Measurements from ENCODE around the gene TMIGD3.

TMIGD3 gene

DNA sequence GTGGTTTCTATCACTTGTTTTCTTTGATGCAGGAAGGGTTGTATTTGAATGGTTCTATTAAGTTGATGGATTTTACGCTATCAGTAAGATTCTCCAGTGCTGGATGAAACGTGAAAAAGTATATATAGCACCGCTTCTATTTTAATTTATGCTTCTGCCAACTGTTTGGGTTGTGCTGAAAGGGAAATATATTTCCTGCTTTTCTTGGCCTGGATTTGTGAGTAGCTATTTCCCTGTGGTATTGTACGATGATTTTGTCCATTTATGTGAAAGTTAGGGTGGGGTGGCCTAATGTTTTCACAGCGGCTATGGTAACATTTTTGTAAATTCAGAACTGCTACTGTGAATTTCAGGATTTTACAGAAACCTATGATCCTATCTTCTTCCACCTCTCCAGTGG lies 29.3 kb downstream of the TMIGD3 start:
- no peak for DNase-seq

DNA sequence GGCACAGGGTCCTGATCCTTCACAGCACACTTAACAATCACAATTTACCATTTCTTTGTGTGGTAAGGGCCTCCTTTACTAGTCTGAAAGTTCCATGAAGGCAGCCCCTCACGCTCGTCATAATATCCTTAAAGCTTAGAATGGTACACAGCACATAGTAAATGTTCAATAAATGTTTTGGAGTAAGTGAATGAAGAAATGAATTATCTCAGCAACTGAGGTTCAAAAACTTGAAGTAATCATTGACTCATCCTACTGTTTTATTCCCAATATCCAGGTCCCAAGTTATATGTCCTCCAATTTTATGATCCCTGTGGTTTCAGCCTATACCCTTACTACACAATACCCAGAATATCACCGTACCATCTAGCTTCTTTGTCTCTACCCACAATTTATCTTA lies 31.9 kb downstream of the TMIGD3 start:
- no peak for DNase-seq

DNA sequence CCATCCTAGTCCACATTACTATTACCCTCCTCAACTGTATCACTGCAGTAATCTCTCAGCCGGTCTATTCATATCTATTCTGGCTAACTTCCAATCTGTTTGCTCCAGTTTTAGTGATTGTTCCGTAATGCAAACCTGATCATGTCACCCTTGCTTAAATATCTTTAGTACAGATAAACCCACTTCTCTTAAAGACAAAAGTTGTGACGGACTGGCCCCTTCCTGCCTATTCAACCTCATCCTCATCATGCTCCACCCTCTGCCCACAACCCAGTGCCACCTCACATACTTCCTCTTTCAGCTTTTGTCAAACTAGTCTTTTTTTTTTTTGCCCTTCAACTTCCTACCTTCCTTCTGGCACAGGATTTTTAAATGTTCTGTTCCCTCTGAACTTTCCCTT lies 32.4 kb downstream of the TMIGD3 start:
- no peak for DNase-seq

DNA sequence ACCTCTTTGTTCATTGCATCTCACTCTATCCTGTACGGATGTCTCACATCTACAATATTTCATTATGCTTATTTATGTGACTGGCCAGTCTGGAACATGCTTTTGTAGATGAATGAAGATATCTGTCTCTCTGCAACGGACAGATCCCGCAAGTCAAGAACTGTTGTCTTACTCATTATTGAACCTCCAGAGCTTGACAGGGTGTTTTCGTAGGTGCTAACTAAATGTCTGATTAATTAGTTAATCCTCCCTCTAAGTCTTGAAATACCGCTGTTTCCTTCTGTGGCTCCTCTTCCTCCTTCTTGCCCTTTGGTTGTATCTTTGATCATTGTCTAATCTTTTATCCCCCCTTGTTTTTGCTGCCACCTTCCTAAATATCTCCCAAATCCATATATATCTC lies 32.8 kb downstream of the TMIGD3 start:
- no peak for DNase-seq

DNA sequence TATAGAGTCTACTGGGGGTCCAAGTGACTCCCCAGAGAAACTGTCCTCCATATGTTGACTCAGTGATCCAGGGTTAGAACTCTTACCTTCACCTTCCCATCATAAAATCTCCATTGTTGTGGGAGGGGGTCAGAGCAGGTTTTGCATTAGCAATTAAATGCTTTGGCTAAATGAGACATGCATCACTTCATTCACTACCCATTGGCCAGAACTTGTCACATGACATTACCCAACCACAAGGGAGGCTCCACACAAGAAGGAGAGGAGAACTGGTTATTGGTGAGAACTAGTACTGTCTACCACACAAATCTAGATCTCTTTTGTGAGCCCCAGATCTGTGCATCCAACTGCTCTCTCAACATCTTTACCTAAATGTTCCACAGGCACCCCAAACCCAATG lies 33.9 kb downstream of the TMIGD3 start:
- DNase-seq, result no peak

DNA sequence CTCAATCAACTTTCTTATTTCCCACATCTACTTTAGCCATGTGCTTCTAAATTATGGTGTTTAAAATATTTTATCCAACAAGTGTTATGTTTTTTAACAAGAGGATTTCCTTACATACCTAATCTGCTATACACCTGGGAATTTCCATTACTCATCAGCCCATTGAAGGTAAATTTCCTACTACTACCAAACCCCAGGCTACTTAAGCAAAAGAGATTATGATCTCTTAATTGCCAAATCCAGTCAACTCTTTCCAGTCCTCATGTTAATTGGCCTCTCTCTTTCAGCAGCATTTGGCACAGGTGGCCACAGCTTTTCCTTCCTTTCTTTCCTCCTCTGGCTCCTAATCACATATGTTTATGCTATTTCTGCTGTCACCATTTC lies 34.7 kb downstream of the TMIGD3 start:
- no peak for DNase-seq

DNA sequence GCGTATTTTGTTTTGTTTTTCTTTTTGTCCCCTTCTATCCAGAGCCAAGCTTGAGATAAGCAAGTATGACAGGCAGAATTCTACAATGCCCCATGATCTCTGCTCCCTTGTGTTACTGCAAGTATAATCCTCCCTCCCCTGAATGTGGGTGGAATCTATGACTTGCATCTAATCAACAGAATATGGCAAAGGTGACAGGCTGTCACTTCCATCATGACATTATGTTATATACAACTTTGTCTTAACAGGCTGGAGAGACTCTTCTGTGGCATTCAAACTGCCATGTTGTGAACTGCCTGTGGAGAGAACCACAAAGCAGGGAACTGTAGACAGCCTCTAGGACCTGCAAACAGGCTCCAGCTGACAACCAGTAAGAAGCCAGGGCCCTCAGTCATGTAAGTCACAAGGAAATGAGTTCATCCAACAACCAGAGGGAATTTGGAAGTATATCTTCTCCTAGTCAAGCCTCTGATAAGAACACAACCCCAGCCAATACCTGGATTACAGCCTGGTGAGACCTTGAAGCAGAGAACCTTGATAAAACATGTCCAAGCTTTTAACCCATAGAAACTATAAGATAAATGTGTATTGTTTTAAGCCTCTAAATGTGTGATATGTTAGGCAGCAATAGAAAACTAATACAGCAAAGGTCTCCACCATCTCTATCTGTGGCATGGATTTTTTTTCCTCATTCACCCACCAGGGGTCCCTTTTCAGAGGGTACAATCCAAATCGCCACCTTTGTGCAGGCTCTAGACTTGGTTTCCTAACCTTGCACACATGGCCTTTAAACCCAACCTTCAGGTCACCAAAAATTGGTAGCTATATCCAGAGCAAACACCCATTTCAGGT lies 35.3 kb downstream of the TMIGD3 start:
- no peak for DNase-seq

DNA sequence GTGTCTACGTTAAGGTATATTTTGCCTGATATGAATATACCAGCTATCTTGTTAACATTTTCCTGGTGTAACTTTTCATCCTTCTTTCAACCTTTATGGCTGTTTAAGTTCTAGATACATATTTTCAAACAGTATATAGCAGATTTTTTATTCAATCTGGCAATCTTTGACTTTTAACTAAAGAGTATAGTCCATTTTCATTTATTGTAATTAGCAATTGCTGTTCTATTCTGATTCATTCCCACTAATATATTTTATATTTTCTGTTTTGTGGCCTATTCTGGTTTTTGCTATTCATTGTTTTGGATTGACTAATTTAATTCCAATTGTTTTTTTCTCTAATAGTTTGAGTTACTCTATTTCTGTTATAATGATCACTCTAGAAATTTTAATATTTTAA lies 37.0 kb downstream of the TMIGD3 start:
- DNase-seq, result no peak

DNA sequence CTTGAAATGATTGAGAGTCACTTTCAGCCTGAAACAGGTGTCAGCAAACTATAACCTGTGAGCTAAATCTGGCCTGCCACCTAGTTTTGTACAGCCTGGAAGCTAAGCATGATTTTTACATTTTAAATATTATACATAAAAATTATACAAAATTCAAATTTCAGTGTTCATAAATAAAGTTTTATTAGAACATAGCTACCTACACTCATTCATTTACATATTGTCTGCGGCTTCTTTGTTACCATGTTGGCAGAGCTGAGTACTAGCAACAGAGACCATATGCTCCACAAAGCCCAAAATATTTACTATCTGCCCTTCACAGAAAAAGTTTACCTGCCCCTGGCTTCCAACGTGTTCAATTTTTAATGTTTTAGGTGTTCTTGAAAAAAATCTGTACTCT lies 37.7 kb downstream of the TMIGD3 start:
- no peak for DNase-seq

DNA sequence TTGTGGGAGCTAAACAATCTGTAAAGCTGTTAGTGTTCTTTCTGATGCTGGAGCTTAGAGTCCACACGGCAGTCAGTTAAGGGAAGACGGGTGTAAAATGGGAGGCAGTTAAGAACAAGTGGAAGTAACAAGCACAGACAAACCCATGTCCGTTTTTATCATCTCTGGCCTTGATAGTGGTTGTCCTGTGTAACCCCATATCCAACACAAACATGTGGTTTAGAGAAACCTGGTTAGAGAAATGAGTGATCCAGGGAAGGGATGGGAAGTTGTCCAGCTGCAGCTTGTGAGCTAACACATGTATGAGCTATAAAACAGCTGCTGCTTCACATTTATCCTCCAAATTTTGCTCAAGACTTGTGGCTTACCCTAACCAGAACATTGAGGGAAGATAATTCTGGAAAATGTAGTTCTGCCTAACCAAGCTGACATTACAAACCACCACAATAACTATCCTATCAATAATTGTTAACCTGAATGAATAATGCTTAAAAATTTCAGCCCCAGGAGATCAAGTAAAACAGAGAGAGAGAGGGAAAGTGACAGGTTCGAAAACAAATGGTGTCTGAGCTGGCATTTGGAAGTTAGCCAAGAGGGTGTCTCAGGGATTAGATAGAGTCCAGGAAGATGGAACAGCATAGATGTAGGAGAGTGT lies 40.3 kb downstream of the TMIGD3 start:
- DNase-seq, result no peak

DNA sequence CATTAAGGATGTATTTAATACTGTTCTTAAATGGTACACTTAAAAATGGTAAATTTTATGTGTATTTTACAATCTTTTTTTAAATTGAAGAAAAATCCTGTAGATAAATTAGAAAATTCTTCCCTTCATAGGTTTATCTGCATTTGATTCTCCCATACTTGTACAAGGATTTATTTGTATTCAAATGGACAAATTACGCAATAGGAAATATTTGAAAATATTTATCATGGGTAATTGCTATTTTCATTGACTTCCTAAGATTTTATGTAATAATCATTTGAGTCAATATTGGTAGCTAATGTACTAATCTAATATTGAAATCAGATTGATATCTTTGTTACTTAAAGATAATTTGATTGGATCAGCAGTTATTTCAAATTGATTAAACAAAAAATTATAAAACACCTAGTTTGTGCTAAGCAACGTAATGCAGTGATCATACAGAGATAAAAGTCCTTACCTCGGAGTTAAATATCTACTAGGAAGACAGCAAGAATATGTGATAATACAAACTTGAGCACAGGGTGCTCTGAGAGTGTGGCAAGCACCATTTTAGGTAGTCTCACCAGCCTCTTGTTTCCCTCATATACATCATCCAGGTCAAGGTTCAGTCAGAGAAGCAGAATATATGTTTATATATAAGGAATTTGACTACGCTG lies 40.9 kb downstream of the TMIGD3 start:
- DNase-seq, result no peak

DNA sequence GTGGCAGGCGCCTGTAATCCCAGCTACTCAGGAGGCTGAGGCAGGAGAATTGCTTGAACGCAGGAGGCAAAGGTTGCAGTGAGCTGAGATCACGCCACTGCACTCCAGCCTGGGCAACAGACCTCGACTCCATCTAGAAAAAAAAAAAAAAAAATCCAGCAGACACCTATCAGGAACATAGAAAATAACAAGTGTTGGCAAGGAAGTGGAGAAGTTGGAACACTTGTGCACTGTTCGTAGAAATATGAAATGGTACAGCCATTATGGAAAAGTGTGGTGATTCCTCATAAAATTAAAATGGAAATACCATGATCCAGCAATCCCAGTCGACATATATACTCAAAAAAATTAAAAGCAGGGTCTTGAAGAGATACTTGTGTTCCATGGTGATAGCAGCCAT lies 41.7 kb downstream of the TMIGD3 start:
- no peak for DNase-seq

DNA sequence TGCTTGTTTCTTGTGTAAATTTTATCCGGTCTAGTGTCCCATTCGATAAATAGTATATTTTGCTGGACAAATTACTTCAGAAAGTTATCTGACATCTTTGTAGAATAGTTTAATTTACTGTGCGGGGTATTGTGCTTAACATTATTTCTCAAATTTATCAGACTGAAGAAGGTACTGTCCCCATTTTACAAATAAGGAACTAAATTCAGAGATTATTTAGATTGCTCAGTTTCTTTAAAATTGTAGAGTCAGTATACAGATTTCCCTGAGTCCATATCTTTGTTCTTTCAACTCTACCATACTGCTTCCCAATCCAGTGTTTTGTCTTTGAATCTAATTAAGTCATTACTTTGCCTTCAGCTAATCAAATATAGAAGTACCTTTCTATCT lies 47.8 kb downstream of the TMIGD3 start:
- no peak for DNase-seq

DNA sequence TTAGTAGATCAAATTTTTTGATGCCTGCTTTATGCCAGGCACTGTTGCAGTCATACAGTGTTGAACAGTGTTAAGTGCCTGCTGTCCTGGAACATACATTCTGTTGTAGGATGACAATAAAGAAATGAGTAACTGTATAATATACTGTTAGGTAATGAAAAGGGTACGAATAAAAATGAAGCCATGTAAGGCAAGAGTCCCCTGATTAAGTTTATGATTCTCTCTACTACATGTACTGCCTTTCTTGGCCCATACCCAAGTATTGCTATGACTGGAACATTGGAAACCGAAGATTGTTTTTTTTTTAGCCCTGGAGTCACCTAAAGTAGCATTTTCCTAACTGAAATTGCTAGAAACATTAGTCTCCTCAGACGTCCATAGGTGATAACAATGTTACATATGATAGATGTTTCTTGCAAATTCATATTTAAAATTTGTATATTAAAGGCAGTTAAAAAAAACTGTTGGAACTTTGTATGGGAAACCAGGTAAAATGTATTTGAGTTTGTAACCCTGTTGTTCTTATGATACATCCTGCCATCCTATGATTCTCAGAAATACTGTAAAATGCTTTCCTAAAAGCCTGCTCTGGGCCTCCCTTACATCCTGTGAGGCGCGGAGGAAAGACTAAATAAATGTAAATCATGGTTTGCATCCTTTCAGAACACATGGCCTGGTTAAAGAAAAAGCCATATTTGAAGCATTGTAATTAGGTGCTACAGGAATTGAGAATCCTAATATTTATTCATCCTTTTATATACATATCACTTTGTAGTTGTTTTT lies 48.4 kb downstream of the TMIGD3 start:
- no peak for DNase-seq

DNA sequence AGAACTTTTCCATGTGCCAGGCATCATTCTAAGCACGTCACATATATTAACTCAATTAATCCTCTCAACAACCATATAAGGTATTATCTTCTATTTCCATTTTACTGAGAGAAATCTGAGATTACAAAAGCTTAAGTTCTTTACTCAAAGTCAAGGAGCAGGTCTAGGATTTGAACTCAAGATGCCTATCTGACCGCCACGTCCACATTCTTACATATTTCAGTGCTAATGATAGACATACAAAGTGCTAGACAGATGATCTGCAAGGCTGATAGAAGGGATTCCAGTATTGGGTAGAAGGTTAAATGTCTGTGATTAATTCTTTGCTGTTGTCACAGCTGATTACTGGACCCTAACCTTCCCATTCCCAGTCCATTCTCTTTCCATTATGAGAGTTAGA lies 49.7 kb downstream of the TMIGD3 start:
- DNase-seq, result no peak

DNA sequence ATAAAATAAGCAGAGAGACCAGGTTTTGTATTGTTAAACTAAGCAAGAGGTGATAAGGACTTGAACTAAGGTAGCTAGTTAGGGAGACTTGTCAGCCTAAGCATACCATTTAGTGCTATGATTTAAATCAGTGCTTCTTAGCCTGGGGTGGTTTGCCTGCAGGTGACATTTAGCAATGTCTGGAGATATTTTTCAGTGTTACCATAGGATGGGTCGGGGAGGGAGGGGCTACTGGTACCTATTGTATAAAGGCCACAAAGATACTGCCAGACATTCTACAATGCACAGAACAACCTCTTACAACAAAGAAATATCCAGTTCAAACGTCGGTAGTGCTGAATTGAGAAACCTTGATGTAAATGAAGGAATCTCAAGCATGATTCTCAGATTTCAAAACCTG lies 50.9 kb downstream of the TMIGD3 start:
- no peak for DNase-seq

DNA sequence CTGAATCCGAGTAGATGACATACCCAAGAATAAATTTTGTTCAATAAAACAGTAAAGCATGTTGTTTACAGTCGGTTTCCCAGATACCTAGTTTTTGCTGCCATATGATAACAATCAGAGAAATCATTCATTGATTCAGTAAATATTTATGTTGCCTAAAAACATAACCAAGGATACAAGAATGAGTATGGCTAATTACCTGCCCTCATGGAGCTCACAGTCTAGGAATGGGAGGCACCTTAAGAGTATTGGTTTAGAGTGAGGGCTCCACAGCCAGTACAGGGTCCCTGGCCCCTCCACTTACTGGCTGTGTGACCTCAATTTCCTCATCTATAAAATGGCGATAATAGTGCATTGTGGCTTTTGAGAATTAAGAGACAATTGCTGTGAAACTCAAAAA lies 53.2 kb downstream of the TMIGD3 start:
- DNase-seq, result no peak

DNA sequence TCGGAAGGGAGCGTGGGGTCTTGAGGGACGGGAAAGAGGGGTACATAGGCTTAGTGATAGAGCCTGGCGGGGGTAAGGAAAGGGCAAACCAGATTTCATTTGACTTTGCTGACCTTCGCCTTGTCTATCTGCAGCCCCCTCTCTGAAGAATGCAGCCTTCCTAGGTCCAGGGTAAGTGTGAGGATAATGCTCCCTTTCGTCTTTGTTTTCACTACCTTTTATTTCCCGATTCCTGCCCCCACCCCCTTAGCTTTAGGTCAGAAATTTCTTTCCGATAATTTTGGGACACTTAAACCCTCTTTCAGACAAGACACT lies 53.8 kb downstream of the TMIGD3 start:
- DNase-seq, result no peak

DNA sequence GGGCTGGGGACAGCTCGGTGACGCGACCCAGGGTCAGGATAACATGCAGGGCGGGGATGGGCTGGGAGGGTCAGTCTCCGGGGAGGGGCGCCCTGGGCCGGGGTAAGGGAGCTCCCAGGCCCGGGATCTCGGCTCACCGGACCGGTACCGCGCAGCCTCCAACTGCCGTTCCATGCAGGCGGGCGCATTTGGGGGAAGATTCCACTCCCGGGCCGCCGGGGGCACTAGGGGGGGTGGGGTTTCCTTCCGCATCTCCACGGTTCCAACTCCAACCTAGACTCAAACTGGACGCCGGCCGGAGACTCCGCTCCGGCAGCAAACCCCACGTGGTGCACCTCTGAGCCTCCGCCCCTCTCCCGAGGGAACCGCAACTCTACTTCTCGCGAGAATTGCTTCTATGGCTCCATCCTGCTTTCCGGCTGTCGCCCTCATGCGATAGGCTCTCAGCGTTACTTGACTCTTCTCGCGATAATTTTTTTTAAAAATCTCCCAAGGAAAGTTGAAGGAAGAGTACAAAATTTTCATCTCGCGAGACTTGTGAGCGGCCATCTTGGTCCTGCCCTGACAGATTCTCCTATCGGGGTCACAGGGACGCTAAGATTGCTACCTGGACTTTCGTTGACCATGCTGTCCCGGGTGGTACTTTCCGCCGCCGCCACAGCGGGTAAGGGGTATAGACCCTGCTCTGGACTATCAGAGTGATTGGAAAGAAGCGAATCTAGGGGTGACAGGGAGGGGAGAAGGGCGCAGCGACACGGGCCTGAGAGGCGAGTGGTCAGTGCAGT lies 54.3 kb downstream of the TMIGD3 start, which contains the start of the genes ATP5PB and WDR77:
Gene ATP5PB, plus strand, starts transcription at position 547 of the 785 bp plus-strand sequence. Its CDS starts 78 bp downstream, at position 625.
Gene WDR77, minus strand, starts transcription at position 339 of the 785 bp plus-strand sequence. Its CDS starts 87 bp downstream, at position 252.
- DNase-seq, result peak; percentile 89

DNA sequence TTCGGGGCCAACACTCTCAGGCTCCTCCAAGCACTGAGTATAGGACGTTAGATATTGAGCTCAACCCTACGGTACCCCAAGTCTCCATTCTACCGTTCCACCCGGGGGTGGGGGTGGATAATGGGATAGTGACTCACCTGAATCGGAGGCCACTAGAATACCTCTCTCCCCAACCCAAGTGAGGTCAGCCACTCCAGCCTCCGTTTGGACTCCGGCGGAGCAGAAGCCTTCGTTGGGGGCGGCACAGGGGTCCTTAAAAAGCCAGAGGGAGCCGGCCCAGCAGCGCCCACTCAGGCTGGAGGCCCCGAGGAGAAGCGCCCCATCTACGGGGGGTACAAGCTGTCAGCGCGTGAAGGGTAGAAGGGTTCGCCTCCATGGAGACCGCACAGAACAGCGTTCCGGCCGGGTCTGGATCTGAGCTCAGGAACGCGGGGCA lies 54.9 kb downstream of the TMIGD3 start:
- no peak for DNase-seq

DNA sequence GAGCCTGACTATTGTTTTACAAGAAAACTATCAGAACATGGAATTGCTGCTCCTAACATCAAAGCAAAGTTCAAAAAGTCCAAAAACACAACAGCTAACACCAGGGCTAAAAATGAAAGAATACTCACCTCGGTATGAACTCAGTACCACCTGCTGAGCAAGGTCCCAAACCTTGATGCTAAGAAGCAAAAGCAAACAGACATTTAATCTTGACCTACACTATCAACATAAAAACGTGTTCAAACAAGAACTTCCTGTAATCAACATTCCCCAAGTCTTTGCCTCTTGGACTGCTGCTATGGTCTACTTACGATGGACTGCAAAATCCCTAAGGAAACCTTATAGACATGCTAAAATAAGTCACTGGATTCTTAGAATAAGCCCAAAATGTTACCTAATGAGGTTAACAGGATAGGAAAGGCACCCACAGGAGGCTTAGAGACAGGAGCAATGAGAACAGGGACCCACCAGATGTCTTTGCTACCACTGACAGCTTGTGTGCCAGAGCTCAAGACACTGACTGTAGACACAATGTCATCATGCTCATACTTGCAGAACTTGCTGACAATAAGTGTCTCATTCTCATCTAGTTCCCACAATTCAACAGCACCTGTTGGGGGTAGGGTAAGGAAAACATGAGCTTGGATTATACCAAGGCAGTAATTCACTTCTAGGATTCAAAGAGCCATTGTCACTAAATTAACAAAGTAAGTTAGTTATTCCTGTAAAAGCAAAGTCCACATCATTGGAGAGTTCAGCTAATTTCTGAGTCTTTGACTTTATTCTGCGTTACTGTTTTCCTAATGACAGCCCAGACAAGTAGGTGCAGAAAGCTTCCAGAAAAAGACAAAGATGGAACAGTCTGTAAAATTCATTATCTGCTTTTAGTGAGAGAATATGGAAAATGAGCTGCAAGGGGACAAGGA lies 56.2 kb downstream of the TMIGD3 start:
- DNase-seq, result no peak
